ENCODE data around the gene GALNT2.

The GALNT2 gene

GRCh38 chr1:230144758-230145504 is 77.9 kb downstream of the GALNT2 start:
- FAIRE-seq (no peak), DNase-seq (ENCODE audit: low spot score) (no peak)

- FAIRE-seq = no peak
- no peak for DNase-seq (ENCODE audit: low spot score)
Observed at GRCh38 chr1:230145505-230145899, 78.5 kb downstream of the GALNT2 start.

- FAIRE-seq = no peak
- no peak for DNase-seq (ENCODE audit: low spot score)
Observed at GRCh38 chr1:230145953-230146476, 79.0 kb downstream of the GALNT2 start.

- DNase-seq (ENCODE audit: low spot score) (no peak), FAIRE-seq (no peak)
Observed at GRCh38 chr1:230146709-230147108, 79.7 kb downstream of the GALNT2 start.

- FAIRE-seq (no peak), DNase-seq (ENCODE audit: low spot score) (no peak)
Observed at GRCh38 chr1:230147253-230148125, 80.5 kb downstream of the GALNT2 start.

GRCh38 chr1:230148126-230148652 is 81.2 kb downstream of the GALNT2 start:
- DNase-seq (ENCODE audit: low spot score) (no peak), FAIRE-seq (no peak)

- DNase-seq (ENCODE audit: low spot score) (no peak), FAIRE-seq (no peak)
Observed at GRCh38 chr1:230148768-230149469, 81.9 kb downstream of the GALNT2 start.

GRCh38 chr1:230149751-230150584 is 82.9 kb downstream of the GALNT2 start:
- DNase-seq (ENCODE audit: low spot score) (no peak), FAIRE-seq (no peak)

GRCh38 chr1:230150615-230151014 is 83.6 kb downstream of the GALNT2 start:
- FAIRE-seq = no peak

GRCh38 chr1:230151924-230152468 is 85.0 kb downstream of the GALNT2 start:
- FAIRE-seq (no peak), DNase-seq (ENCODE audit: low spot score) (no peak)

More at GRCh38 chr1:230150615-230151014, 83.6 kb downstream of the GALNT2 start:
- no peak for DNase-seq (ENCODE audit: low spot score)

- no peak for FAIRE-seq
Observed at GRCh38 chr1:230152999-230153398, 86.0 kb downstream of the GALNT2 start.

GRCh38 chr1:230153641-230154296 is 86.7 kb downstream of the GALNT2 start:
- no peak for FAIRE-seq
- no peak for DNase-seq (ENCODE audit: low spot score)

More at GRCh38 chr1:230152999-230153398, 86.0 kb downstream of the GALNT2 start:
- no peak for DNase-seq (ENCODE audit: low spot score)

GRCh38 chr1:230155021-230155420 is 88.0 kb downstream of the GALNT2 start:
- DNase-seq (ENCODE audit: low spot score) (no peak), FAIRE-seq (no peak)

GRCh38 chr1:230156068-230156467 is 89.0 kb downstream of the GALNT2 start:
- DNase-seq (ENCODE audit: low spot score) = no peak
- FAIRE-seq = no peak

GRCh38 chr1:230156536-230156935 is 89.5 kb downstream of the GALNT2 start:
- no peak for FAIRE-seq
- DNase-seq (ENCODE audit: low spot score) = no peak

GRCh38 chr1:230157420-230158390 is 90.7 kb downstream of the GALNT2 start:
- FAIRE-seq = no peak
- DNase-seq (ENCODE audit: low spot score) = no peak

GRCh38 chr1:230158415-230159291 is 91.6 kb downstream of the GALNT2 start:
- no peak for FAIRE-seq

More at GRCh38 chr1:230158415-230159291, 91.6 kb downstream of the GALNT2 start:
- DNase-seq (ENCODE audit: low spot score) = no peak
